GM13976 (cell line): ENCODE data around the gene ANGEL1.

Source experiments
- DNase-seq: peaks from one replicate; pipeline ENCODE4 v3.0.0; 2012; ENCODE audit warnings: low spot score
- in situ Hi-C: fragments of 300-500 bp; cut with MboI; formaldehyde crosslinking; loops from one replicate; pipeline ENCODE4 v1.12.0; 2022; ENCODE audit warnings: low sequenced_read_pairs, mixed read lengths, inconsistent platforms; ENCODE audit not compliant: unreplicated experiment
- TF ChIP-seq, protein P1 (sequence below): IDR thresholded peaks from 2 replicates; pipeline ENCODE4 v1.5.1; 2012; ENCODE audit warnings: borderline replicate concordance, mild to moderate bottlenecking; ENCODE audit not compliant: insufficient read depth; ENCODE audit errors: extremely low read depth, missing control alignments, control extremely low read depth

ANGEL1 gene

DNA sequence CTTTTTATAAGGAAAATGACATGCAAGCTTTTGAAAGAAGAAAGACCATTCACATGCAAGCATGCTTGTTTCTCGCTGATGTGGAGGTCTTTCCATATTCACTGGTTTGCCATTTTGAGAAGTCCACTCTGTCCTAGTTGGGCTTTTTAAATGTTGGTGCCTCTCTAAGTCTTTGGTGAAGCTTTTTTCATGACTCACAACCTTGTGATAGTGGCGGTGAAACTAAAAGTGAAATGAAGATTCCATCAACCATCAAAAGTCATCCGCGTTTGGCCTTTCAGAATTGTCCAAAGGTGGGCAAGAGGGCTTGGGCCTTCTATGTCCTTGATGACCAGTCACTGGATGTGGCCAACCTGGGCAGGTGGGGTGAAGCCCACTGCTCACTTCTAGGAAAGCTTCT lies 17.9 kb upstream of the ANGEL1 start:
- TF ChIP-seq, protein P1, sequence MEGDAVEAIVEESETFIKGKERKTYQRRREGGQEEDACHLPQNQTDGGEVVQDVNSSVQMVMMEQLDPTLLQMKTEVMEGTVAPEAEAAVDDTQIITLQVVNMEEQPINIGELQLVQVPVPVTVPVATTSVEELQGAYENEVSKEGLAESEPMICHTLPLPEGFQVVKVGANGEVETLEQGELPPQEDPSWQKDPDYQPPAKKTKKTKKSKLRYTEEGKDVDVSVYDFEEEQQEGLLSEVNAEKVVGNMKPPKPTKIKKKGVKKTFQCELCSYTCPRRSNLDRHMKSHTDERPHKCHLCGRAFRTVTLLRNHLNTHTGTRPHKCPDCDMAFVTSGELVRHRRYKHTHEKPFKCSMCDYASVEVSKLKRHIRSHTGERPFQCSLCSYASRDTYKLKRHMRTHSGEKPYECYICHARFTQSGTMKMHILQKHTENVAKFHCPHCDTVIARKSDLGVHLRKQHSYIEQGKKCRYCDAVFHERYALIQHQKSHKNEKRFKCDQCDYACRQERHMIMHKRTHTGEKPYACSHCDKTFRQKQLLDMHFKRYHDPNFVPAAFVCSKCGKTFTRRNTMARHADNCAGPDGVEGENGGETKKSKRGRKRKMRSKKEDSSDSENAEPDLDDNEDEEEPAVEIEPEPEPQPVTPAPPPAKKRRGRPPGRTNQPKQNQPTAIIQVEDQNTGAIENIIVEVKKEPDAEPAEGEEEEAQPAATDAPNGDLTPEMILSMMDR: no peak
- in situ Hi-C loops: no loop called here
- DNase-seq: no peak

DNA sequence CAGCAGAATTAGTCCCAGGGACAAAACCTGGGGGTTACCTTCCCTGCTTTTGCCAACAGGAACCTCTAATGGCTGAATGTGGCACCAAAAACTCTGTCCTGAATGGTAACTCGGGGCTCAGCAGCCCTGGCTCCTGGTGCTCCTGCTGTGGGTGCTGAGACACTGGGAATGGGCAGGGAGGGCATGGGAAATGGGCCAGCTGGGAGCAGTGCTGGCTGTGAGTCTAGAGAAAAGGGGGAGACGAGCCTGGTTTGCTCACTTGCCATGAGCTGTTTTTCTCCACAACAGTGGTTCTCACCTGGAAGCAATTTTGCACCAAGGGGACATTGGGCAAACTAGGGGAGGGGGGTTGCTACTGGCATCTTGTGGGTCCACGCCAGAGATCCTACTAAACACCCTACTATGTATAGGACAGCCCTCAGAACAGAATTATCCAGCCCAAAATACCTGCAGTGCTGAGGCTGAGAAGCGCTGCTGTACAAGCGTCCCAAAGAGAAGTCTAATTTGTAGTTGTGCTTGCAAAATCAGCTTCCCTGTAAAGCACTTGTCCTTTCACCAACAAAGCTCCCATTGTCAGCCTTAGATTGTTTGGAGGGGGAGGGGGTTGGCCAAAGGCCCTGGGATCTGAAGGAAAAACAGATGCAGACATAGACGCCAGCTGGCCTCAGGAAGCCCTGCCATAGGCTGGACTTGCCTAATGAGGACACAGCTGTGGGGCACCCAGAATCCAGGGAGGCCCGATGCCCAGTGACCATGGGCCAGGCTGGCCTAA lies 17.2 kb upstream of the ANGEL1 start:
- DNase-seq: no peak
- in situ Hi-C loops: no loop called here
- TF ChIP-seq, protein P1: no peak

DNA sequence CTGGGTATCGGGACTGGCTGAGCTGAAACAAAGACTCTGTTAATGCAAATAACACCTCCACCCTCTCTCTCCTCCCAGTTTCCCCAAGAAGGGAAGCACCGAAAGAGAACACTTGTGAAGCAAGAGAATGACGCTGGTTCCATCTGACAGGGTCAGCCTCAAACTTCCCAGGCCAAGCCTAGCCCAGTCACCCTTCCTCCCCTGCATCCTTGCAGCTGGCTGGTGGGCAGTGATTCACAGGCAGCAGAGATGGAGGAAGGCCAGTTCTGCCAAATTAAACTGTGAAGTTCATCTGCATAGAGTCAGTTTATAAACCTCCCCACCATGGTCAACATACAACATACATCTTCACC lies 16.3 kb upstream of the ANGEL1 start:
- in situ Hi-C loops: no loop called here
- TF ChIP-seq, protein P1: no peak
- DNase-seq: no peak

DNA sequence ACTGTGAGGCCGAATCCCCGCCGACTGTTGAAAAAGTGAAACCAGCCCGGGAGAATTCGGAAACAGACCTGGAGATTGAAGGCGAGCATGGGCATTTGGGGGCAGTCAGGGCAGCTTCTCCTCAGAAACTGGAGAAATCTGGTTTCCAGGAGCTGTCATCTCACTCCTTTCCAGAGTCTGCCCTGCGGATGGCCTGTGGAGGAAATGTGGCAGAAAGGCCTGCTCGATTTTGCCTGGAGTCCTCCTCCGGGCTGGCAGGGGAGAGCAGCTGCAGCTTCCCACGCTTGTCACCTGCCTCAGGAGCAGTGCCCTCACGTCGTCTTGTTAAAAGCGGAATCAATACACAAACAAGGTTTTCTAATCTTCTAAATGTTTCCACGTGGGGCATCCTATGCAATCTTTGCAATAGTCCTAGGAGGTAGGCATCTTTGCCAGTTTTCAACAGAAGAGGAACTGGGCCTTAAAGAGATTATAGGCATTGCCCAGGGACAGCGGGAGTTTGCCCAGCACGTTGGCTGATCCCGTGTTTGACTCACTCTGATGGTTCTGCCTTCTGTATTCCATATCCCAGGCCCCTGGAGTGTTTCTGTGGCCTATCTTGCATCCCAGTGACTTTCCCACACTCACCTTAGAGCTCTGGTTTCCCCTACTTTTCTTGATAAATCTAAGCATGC lies 15.8 kb upstream of the ANGEL1 start:
- in situ Hi-C loops: no loop called here
- no peak for DNase-seq
- TF ChIP-seq, protein P1: no peak

GRCh38 chr14:76827696-76828296 lies 15.1 kb upstream of the ANGEL1 start:
- TF ChIP-seq, protein P1: no peak
- in situ Hi-C loops: no loop called here
- DNase-seq: no peak

DNA sequence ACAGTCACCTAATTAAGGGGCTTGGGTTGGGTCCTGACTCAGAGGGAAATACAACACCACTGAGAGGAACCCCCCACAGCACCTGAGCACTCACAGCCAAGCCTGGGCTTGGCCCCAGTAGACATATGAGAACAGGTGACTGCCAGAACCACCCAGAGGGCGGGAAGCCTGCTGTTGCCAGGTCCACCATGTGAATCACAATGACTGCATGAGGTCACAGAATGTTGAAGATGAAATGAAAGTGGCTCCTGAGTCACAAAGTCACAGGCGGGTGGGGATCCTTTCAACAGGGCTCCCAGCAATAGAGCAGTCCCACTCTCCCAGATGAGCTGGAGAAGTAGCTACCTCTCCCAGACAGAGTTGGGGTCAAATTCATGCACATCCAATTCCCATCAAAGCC lies 13.4 kb upstream of the ANGEL1 start, which contains the start of gene LRRC74A:
Gene LRRC74A (plus strand): TSS at position 287 of the 400 bp plus-strand sequence. CDS start 290 bp downstream, outside the sequence.
- TF ChIP-seq, protein P1: no peak
- in situ Hi-C loops: no loop called here
- DNase-seq: no peak
